GM19467 (cell line): ENCODE measurements around the gene FAM236A.
A peak's percentile ranks its signal among the peaks of the same experiment; 100 is the strongest.
"Not testable (repeated sequence)": the region's sequence is repeated elsewhere in the genome, so short reads cannot be mapped to it uniquely, and the experiment has no call there.

Experiments
- ATAC-seq: cut with Tn5 transposase; IDR thresholded peaks from one replicate; pipeline ENCODE4 v1.9.1; 2021; ENCODE audit warnings: mild to moderate bottlenecking, moderate library complexity; ENCODE audit not compliant: unreplicated experiment

Gene FAM236A

GRCh38 chrX:72937906-72938305 is at the start of gene FAM236A:
FAM236A (plus strand) TSS chrX:72938206; CDS start chrX:72938263, 57 bp downstream.
- not testable (repeated sequence) for ATAC-seq

- ATAC-seq, result not testable (repeated sequence)
Measured at GRCh38 chrX:72889740-72890139, 48.3 kb upstream of the FAM236A start.

GRCh38 chrX:72912315-72912714 is 25.7 kb upstream of the FAM236A start, which contains the start of gene FAM236C:
FAM236C (plus strand) TSS chrX:72912615; CDS start chrX:72912715, 100 bp downstream.
- ATAC-seq, result not testable (repeated sequence)

- ATAC-seq, result not testable (repeated sequence)
Measured at GRCh38 chrX:72916096-72916495, 21.9 kb upstream of the FAM236A start.

- not testable (repeated sequence) for ATAC-seq
Measured at GRCh38 chrX:72932283-72932682, 5.7 kb upstream of the FAM236A start.

- ATAC-seq, result not testable (repeated sequence)
Measured at GRCh38 chrX:72936455-72936854, 1.6 kb upstream of the FAM236A start.

GRCh38 chrX:72936882-72937455 is 1.0 kb upstream of the FAM236A start:
- ATAC-seq, result not testable (repeated sequence)

GRCh38 chrX:72942272-72942671 is 4.3 kb downstream of the FAM236A start:
- ATAC-seq, result not testable (repeated sequence)

GRCh38 chrX:72943035-72943818 is 5.2 kb downstream of the FAM236A start:
- ATAC-seq, result peak; percentile 72

GRCh38 chrX:72943819-72944169 is 5.8 kb downstream of the FAM236A start, which contains the start of gene DMRTC1:
DMRTC1 (minus strand) TSS chrX:72943837; CDS start chrX:72875694, 68,143 bp downstream.
- ATAC-seq, result peak; percentile 78

GRCh38 chrX:72959971-72960370 is 22.0 kb downstream of the FAM236A start:
- ATAC-seq, result not testable (repeated sequence)

GRCh38 chrX:72971859-72972258 is 33.9 kb downstream of the FAM236A start:
- not testable (repeated sequence) for ATAC-seq

- not testable (repeated sequence) for ATAC-seq
Measured at GRCh38 chrX:72974885-72975284, 36.9 kb downstream of the FAM236A start.

GRCh38 chrX:72980894-72981469 is 43.0 kb downstream of the FAM236A start:
- not testable (repeated sequence) for ATAC-seq
